Nephron (organoid): Measurements from ENCODE around the gene ANLN.

Experiments used
- H3K27ac Mint-ChIP-seq, 3 experiments: 2 replicates each; pipeline ENCODE4 v1.8.0; 2020; ENCODE audit warnings: mixed read lengths in 3 of 3, mild to moderate bottlenecking in 2 of 3, moderate library complexity in 1 of 3
- H3K27me3 Mint-ChIP-seq: 2 replicates; pipeline ENCODE4 v1.8.0; 2021; ENCODE audit warnings: low read depth, mild to moderate bottlenecking, moderate library complexity, mixed read lengths
- H3K36me3 Mint-ChIP-seq: 2 replicates; pipeline ENCODE4 v1.8.0; 2020; ENCODE audit warnings: low read depth, mixed read lengths
- H3K4me1 Mint-ChIP-seq: 2 replicates; pipeline ENCODE4 v1.8.0; 2020; ENCODE audit warnings: mixed read lengths
- H3K4me3 Mint-ChIP-seq, 3 experiments: 2 replicates each; pipeline ENCODE4 v1.8.0; 2020; ENCODE audit warnings: mild to moderate bottlenecking in 3 of 3, mixed read lengths in 3 of 3, moderate library complexity in 2 of 3
- H3K9me3 Mint-ChIP-seq: 2 replicates; pipeline ENCODE4 v1.8.0; 2020; ENCODE audit warnings: mixed read lengths
- CTCF ChIP-seq, 3 experiments: fragments of 200-600 bp; sonication (generic); IDR thresholded peaks; one replicate each; pipeline ENCODE4 v1.5.0; 2021; ENCODE audit warnings: antibody characterized with exemption in 3 of 3; ENCODE audit not compliant: unreplicated experiment in 3 of 3

The ANLN gene

GRCh38 chr7:36422072-36422471, 32.4 kb downstream of the ANLN start:
- Mint-ChIP-seq H3K4me1 (no peaks in the 10 kb centered on the region), H3K9me3 (no peaks in the 10 kb centered on the region), H3K27me3 (no peaks in the 10 kb centered on the region), H3K27ac (no peak overlapping the region), H3K4me3 (no peak overlapping the region), H3K36me3 (peaks cover 51% of the 10 kb centered on the region)
- TF ChIP-seq CTCF (IDR thresholded peaks at IDR 0.05; ENCODE audit: unreplicated experiment in 3 of 3), result no peak

- H3K4me3 Mint-ChIP-seq, result no peak overlapping the region
- no peaks in the 10 kb centered on the region for H3K9me3 Mint-ChIP-seq
- H3K36me3 Mint-ChIP-seq, result peaks cover 53% of the 10 kb centered on the region
- no peak overlapping the region for H3K27ac Mint-ChIP-seq
- no peak for TF ChIP-seq CTCF (IDR thresholded peaks at IDR 0.05; ENCODE audit: unreplicated experiment in 3 of 3)
- no peaks in the 10 kb centered on the region for H3K4me1 Mint-ChIP-seq
- H3K27me3 Mint-ChIP-seq, result no peaks in the 10 kb centered on the region
These were observed 34.0 kb downstream of the ANLN start for GRCh38 chr7:36423633-36424032.

- H3K4me3 Mint-ChIP-seq, result no peak overlapping the region
- peaks cover 64% of the 10 kb centered on the region for H3K36me3 Mint-ChIP-seq
- H3K27me3 Mint-ChIP-seq, result peaks cover 3% of the 10 kb centered on the region
- no peak for TF ChIP-seq CTCF (IDR thresholded peaks at IDR 0.05; ENCODE audit: unreplicated experiment in 3 of 3)
- peaks cover 8% of the 10 kb centered on the region for H3K9me3 Mint-ChIP-seq
- H3K27ac Mint-ChIP-seq, result no peak overlapping the region
- H3K4me1 Mint-ChIP-seq, result no peaks in the 10 kb centered on the region
These were observed 40.5 kb downstream of the ANLN start for GRCh38 chr7:36430186-36430585.

- Mint-ChIP-seq H3K9me3 (peaks cover 8% of the 10 kb centered on the region), H3K27ac (no peak overlapping the region), H3K4me3 (no peak overlapping the region), H3K36me3 (peaks cover 61% of the 10 kb centered on the region), H3K27me3 (peaks cover 3% of the 10 kb centered on the region), H3K4me1 (no peaks in the 10 kb centered on the region)
- no peak for TF ChIP-seq CTCF (IDR thresholded peaks at IDR 0.05; ENCODE audit: unreplicated experiment in 3 of 3)
These were observed 41.2 kb downstream of the ANLN start for GRCh38 chr7:36430881-36431280.

GRCh38 chr7:36438211-36438610, 48.5 kb downstream of the ANLN start:
- Mint-ChIP-seq H3K4me1 (no peaks in the 10 kb centered on the region), H3K4me3 (no peak overlapping the region), H3K9me3 (peaks cover 3% of the 10 kb centered on the region), H3K27ac (no peak overlapping the region), H3K36me3 (peaks cover 37% of the 10 kb centered on the region), H3K27me3 (peaks cover 3% of the 10 kb centered on the region)
- no peak for TF ChIP-seq CTCF (IDR thresholded peaks at IDR 0.05; ENCODE audit: unreplicated experiment in 3 of 3)

GRCh38 chr7:36439624-36440023, 50.0 kb downstream of the ANLN start:
- Mint-ChIP-seq H3K4me1 (no peaks in the 10 kb centered on the region), H3K27me3 (no peaks in the 10 kb centered on the region), H3K9me3 (no peaks in the 10 kb centered on the region), H3K36me3 (peaks cover 23% of the 10 kb centered on the region), H3K4me3 (no peak overlapping the region), H3K27ac (no peak overlapping the region)
- TF ChIP-seq CTCF (IDR thresholded peaks at IDR 0.05; ENCODE audit: unreplicated experiment in 3 of 3), result no peak
